HG03095 (cell line): ENCODE measurements around the gene FOXJ2.
"Not testable (repeated sequence)": the region's sequence is repeated elsewhere in the genome, so short reads cannot be mapped to it uniquely, and the experiment has no call there.

ENCODE experiments used
- ATAC-seq: cut with Tn5 transposase; IDR thresholded peaks from one replicate; pipeline ENCODE4 v1.9.1; 2021; ENCODE audit warnings: moderate library complexity; ENCODE audit not compliant: unreplicated experiment

The FOXJ2 gene

DNA sequence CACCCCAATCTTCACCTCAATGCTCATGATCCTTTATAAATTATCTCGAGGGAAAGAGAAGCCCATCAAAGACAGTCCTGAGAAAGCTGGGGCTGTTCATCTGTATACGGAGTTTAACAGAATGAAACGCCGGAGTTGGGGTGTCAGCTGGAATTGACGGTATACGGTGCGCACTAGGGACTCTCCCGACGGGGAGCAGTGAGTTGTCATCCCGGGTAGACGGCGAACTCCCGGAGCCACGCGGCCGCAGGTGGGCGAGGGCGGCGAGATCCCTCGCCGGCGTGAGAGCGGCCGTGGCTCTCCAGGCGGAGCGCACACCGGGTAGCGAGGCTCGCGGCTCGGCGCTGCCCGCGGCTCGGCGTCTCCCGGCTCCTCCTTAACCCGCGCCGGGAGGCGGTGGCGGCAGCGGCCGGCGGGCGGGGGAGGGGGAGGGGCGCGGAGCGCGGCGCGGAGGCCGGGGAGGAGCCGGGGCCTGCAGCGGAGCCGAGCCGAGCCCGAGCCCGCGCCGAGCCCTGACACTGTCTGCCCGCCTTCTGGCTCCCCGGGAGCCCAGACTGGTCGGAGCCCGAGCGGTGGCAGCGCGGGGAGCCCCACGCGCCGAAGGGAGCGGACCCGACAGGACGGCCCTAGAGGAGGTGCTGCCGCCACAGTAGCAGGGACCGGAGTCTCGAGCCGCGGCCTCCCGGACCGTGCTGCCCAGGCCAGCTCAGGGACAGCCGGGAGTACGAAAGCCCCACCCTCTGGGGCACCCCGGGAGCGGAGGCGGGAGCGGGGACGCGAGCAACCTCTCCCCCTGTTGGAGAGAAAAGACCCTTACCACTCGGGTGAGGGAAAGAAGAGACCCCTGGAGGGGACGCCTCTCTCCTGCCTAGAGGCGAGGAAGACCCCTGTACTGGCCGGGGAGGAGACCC lies at the start of gene FOXJ2:
Gene FOXJ2, plus strand, starts transcription at position 475 of the 911 bp plus-strand sequence. CDS start 7,117 bp downstream, outside the sequence.
- peak; percentile 66 for ATAC-seq

DNA sequence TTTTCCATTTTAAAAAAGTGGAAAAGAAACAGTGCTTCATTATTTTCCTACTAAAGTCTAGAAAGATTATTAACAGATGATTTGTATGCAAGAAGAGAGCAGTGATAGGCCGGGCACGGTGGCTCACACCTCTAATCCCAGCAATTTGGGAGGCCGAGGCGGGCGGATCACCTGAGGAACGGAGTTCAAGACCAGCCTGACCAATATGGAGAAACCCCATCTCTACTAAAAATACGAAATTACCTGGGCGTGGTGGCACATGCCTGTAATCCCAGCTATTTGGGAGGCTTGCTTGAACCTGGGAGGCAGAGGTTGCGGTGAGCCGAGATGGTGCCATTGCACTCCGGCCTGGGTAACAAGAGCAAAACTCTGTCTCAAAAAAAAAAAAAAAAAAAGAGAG lies 49.5 kb upstream of the FOXJ2 start:
- not testable (repeated sequence) for ATAC-seq

GRCh38 chr12:7983460-7983859 lies 49.1 kb upstream of the FOXJ2 start:
- ATAC-seq, result not testable (repeated sequence)

GRCh38 chr12:7984900-7985299 lies 47.6 kb upstream of the FOXJ2 start:
- no peak for ATAC-seq

DNA sequence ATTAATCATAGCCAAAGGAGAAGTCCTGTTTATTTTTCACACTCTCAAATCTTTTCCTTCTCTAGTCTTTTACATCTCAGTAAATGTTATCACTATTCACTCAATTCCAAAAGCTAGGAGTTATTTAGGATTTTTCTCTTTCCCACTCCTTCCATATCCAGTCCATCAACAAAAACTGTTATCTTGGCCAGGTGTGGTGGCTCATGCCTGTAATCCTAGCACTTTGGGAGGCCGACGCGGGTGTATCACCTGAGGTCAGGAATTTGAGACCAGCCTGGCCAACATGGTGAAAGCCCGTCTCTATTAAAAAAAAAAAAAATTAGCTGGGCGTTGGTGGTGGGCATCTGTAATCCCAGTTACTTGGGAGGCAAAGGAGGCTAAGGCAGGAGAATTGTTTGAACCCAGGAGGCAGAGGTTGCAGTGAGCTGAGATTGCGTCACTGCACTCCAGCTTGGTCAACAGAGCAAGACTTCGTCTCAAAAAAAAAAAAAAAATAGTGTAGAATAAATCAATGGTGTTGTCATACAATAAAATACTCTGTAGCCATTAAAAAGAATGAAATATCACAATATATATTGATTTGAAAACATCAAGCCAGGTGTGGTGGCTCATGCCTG lies 46.6 kb upstream of the FOXJ2 start:
- no peak for ATAC-seq

- peak; percentile 51 for ATAC-seq
Observed at GRCh38 chr12:7989827-7990491, 42.6 kb upstream of the FOXJ2 start.

- ATAC-seq, result no peak
Observed at GRCh38 chr12:7991535-7991934, 41.0 kb upstream of the FOXJ2 start.

- ATAC-seq, result peak; percentile 12
Observed at GRCh38 chr12:7994731-7995205, 37.7 kb upstream of the FOXJ2 start.

DNA sequence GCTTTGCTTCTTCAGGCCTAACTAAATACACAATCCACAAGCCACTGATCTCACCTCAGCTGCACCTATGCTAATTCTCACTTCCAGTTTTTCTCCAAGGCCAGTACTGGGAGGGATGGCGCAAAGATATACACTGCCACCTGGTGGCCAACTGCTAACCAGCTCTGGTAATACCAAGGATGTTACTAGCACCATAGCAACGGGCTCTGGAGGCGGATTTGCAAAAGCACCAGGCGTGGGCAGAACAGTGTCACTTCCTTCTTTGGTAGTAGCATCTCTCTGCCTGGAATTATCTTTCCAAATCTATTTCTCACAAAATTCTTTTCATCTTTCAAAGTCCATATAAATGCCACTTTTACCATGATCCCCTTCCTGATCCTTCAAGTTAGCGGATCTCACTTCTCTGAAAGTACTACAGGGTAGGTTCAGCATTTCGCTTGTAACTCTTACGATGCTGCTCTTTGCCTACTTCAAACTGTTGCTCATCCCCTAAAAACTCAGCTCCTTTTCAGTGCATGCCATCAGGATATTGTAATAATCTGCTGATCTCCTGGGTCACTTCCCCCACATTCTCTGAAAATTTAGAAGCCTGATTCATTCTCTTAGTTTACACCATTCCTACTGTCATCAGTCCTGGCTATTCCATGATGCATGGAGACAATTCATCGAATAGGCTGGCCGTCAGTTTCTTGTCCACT lies 37.1 kb upstream of the FOXJ2 start:
- ATAC-seq, result peak; percentile 100

DNA sequence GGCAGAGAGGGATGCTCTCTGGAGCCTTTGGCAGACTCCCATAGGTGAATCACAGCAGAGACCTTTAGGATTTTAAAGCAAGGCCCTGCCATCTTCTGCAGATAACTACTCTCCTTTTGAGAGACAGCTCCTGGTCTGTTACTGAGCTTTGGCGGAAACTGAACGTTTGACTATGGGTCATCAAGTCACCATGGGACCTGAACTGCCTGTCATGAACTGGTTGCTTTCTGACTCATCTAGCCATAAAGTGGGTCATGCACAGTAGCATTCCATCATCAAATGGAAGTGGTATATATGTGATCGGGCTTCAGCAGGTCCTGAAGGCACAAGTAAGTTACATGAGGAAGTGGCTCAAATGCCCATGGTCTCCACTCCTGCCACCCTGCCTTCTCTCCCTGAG lies 31.7 kb upstream of the FOXJ2 start:
- ATAC-seq, result not testable (repeated sequence)

DNA sequence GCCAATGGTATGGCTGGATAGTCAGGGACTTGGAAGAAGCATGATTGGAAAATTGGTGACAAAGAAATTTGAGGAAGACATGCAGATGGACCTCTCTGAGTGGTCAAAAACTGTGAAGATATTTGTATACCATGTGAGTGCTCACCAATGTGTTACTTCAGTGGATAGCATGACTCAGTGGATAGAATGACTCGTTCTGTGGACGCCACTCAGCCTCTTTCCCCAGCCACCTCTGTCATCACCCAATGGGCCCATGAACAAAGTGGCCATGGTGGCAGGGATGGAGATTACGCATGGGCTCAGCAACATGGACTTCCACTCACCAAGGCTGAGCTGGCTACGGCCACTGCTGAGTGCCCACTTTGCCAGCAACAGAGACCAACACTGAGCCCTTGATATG lies 31.0 kb upstream of the FOXJ2 start:
- ATAC-seq, result not testable (repeated sequence)

GRCh38 chr12:8004897-8005296 lies 27.6 kb upstream of the FOXJ2 start:
- not testable (repeated sequence) for ATAC-seq

DNA sequence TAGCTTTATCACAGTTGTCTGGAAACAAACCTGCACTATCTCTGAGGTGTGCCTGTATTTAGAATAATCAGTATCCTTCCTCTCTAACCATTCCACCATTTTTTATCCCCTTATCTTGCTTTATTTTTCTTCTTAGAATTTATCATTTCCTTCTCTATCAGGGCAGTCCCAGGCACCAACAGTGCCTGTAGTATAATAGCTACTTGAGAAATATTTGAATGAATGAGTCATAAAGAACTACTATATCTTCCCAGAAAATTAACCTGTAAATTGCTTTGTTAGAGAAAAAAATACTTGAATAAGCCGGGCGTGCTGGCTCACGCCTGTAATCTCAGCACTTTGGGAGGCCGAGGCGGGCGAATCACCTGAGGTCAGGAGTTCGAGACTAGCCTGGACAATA lies 21.2 kb upstream of the FOXJ2 start:
- ATAC-seq, result no peak

- ATAC-seq, result no peak
Observed at GRCh38 chr12:8012651-8013309, 19.7 kb upstream of the FOXJ2 start.

DNA sequence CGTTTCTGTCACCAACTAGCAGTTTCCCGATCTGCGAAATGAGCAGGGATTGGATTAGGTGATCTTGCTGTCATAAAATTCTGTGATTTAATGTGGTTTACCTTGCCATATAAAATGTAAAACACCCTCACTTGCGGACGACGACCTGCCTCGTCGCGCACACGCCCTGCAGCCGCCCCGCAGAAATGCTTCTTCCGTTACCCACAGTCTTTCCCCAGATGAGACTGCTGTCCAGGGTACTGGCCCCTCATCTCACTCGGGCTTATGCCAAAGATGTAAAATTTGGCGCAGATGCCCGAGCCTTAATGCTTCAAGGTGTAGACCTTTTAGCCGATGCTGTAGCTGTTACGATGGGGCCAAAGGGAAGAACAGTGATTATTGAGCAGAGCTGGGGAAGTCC lies 17.7 kb upstream of the FOXJ2 start:
- ATAC-seq, result no peak

DNA sequence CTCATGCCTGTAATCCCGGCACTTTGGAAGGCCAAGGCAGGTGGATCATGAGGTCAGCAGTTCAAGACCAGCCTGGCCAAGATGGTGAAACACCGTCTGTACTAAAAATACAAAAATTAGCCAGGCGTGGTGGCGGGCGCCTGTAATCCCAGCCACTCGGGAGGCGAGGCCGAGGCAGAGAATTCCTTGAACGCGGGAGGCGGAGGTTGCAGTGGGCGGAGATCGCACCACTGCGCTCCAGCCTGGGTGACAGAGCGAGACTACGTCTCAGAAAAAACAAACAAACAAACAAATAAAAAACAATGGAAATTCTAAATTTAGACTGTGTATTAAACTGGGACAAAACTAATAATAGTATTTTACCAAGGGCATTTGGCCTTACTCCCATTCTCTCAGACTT lies 14.3 kb upstream of the FOXJ2 start:
- not testable (repeated sequence) for ATAC-seq

GRCh38 chr12:8018666-8019581 lies 13.6 kb upstream of the FOXJ2 start:
- no peak for ATAC-seq

DNA sequence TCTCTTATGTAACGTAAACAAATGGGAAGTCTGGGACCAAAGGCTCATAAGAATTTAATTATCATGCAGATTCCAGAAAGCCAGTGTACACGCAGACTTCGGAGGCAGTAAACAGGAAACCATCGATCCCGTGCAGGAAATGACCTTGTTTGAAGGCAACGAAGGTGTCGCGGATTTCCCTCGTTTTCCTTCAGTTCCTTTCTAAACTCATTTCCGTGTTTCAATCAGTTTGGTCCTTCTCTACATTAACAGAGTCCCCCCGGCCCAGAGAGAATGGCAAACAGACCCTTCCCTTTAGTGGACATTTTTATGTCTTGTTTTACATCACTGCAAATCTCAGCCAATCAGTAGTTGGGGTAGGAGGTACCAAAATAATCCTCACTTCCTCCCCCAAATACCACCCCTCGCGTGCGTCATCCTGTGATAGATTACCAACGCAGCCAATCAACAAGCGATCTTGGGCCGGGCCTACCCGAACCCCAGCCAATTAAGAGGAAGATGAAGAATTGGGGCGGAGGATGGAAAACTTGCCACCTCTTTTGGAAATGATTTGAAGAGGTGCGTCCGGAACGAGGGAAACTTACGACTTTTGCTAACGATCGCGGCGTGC lies 6.1 kb upstream of the FOXJ2 start:
- ATAC-seq, result peak; percentile 97

DNA sequence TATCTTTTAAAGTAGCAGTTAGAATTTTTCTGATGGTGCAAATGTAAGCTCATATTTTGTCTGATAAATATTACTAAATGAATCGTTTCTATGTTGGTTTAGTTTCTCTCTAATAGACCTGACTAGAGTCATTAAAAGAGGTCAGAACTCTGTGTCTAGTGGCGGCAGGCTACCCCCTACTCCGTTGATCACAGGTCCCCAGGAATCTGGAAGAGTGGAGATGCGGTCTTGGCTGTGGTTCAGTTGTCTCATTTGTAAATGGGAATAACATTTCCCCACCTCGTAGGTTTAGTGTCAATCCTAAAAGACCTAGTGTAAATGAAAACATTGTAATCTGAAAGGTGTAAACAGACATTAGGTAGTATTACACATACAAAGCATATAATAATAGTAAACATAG lies 4.7 kb upstream of the FOXJ2 start:
- ATAC-seq, result no peak
